NCI-H526 (cell line): Measurements from ENCODE around the gene RIIAD1.
A peak's percentile ranks its signal among the peaks of the same experiment; 100 is the strongest.
"Not testable (repeated sequence)": the region's sequence is repeated elsewhere in the genome, so short reads cannot be mapped to it uniquely, and the experiment has no call there.

Source experiments
- DNase-seq, 2 experiments: peaks; one replicate each; lab custom pipeline; 2025; lab: John Stamatoyannopoulos, UW

Gene RIIAD1

GRCh38 chr1:151720974-151721787 is at the start of gene RIIAD1:
Gene RIIAD1, plus strand, starts transcription at chr1:151721522. Its CDS starts 15 bp downstream, at chr1:151721537.
- peak in 1 of 2 experiments; percentile 82 for DNase-seq

- no peak for DNase-seq
Measured at GRCh38 chr1:151673407-151673806, 47.9 kb upstream of the RIIAD1 start.

GRCh38 chr1:151680391-151680790 is 40.9 kb upstream of the RIIAD1 start:
- DNase-seq, result no peak

- DNase-seq, result no peak
Measured at GRCh38 chr1:151680826-151681225, 40.5 kb upstream of the RIIAD1 start.

GRCh38 chr1:151681923-151682322 is 39.4 kb upstream of the RIIAD1 start:
- no peak for DNase-seq

GRCh38 chr1:151682901-151683300 is 38.4 kb upstream of the RIIAD1 start:
- DNase-seq, result not testable (repeated sequence)

- no peak for DNase-seq
Measured at GRCh38 chr1:151684128-151684527, 37.2 kb upstream of the RIIAD1 start.

GRCh38 chr1:151686561-151686960 is 34.8 kb upstream of the RIIAD1 start:
- no peak for DNase-seq

- no peak for DNase-seq
Measured at GRCh38 chr1:151689494-151689893, 31.8 kb upstream of the RIIAD1 start.

- DNase-seq, result no peak
Measured at GRCh38 chr1:151692226-151692625, 29.1 kb upstream of the RIIAD1 start.

- peak; percentile 53 to 74 for DNase-seq
Measured at GRCh38 chr1:151693057-151693651, 28.2 kb upstream of the RIIAD1 start.

- no peak for DNase-seq
Measured at GRCh38 chr1:151701515-151701914, 19.8 kb upstream of the RIIAD1 start.

GRCh38 chr1:151702936-151703335 is 18.4 kb upstream of the RIIAD1 start:
- DNase-seq, result no peak

GRCh38 chr1:151703813-151704212 is 17.5 kb upstream of the RIIAD1 start:
- DNase-seq, result no peak

GRCh38 chr1:151704246-151704645 is 17.1 kb upstream of the RIIAD1 start:
- DNase-seq, result no peak

GRCh38 chr1:151705146-151705545 is 16.2 kb upstream of the RIIAD1 start:
- DNase-seq, result no peak

- DNase-seq, result no peak
Measured at GRCh38 chr1:151705753-151706463, 15.4 kb upstream of the RIIAD1 start.

- no peak for DNase-seq
Measured at GRCh38 chr1:151706464-151707415, 14.6 kb upstream of the RIIAD1 start.

- no peak for DNase-seq
Measured at GRCh38 chr1:151707541-151708065, 13.7 kb upstream of the RIIAD1 start.

- no peak for DNase-seq
Measured at GRCh38 chr1:151708891-151709290, 12.4 kb upstream of the RIIAD1 start.

- no peak for DNase-seq
Measured at GRCh38 chr1:151710187-151710840, 11.0 kb upstream of the RIIAD1 start.
